Testis (tissue), 2 donors: ENCODE results near the gene PEPD.

Source experiments
- CTCF ChIP-seq, 3 experiments: fragments of 450-650 bp in 2 of 3; fragments of 200-600 bp in 1 of 3; sonication (generic) in 1 of 3; IDR thresholded peaks; one replicate each; pipeline ENCODE4 v1.5.1; 2016 to 2019; ENCODE audit warnings: antibody characterized with exemption in 3 of 3, mild to moderate bottlenecking in 2 of 3, moderate library complexity in 1 of 3
- POLR2A ChIP-seq: fragments of 450-650 bp; IDR thresholded peaks from one replicate; pipeline ENCODE4 v1.6.1; 2017; ENCODE audit warnings: antibody characterized with exemption, mild to moderate bottlenecking, moderate library complexity

GRCh38 chr19:33519416-33519815 lies 2.2 kb downstream of the PEPD start:
- TF ChIP-seq CTCF (IDR thresholded peaks at IDR 0.05) (no peak), POLR2A (no peak)
